A549 (cell line): ENCODE measurements around the gene NARS2. TPM values are rescaled to one million over a fixed set of nuclear protein-coding genes. Genes with fewer than 3 reads are reported as not detected.
"Not testable (repeated sequence)": the region's sequence is repeated elsewhere in the genome, so short reads cannot be mapped to it uniquely, and the experiment has no call there.

ENCODE experiments used
- ATAC-seq, 2 experiments: fragments of 200-7000 bp in 1 of 2; fragments of >200 bp in 1 of 2; cut with Nextera tagmentation in 1 of 2; cut with Tn5 transposase in 1 of 2; 3 replicates each; pipeline versions ENCODE4 v1.8.0 to v1.9.1; 2018 to 2020; ENCODE audit warnings: mild to moderate bottlenecking in 1 of 2, moderate library complexity in 1 of 2
- CTCF ChIA-PET: fragments of 300-600 bp; sonication (Branson Sonifier 250); formaldehyde crosslinking; extraction: SDS; loops from one replicate; lab custom pipeline; 2021; ENCODE audit warnings: antibody characterized with exemption, inconsistent platforms; lab: Yijun Ruan, JAX
- POLR2A ChIA-PET: fragments of 350-600 bp; formaldehyde crosslinking; extraction: SDS; loops from one replicate; lab custom pipeline; 2021; ENCODE audit warnings: antibody characterized with exemption, inconsistent platforms; lab: Yijun Ruan, JAX
- DNase-seq, 2 experiments: peaks; one replicate each; pipeline versions ENCODE4 v3.0.0 to v3.0.0-alpha.2; 2011 to 2016; ENCODE audit warnings: low read depth in 1 of 2, low spot score in 1 of 2
- FAIRE-seq: peaks from 2 replicates; lab custom pipeline; 2011; peaks lifted over from hg19 to GRCh38; lab: Jason Lieb, UNC
- H3K27ac ChIP-seq, 2 experiments: fragments of >200 bp; sonication (Bioruptor Twin); formaldehyde crosslinking; 3 replicates each; pipeline ENCODE4 v1.5.1; 2016 to 2017
- H3K4me1 ChIP-seq: fragments of >200 bp; sonication (Bioruptor Twin); formaldehyde crosslinking; 3 replicates; pipeline ENCODE4 v1.6.1; 2016
- H3K4me2 ChIP-seq: fragments of >200 bp; sonication (Bioruptor Twin); formaldehyde crosslinking; 3 replicates; pipeline ENCODE4 v1.6.1; 2016
- H3K4me3 ChIP-seq: fragments of >200 bp; sonication (Bioruptor Twin); formaldehyde crosslinking; 3 replicates; pipeline ENCODE4 v1.5.1; 2016
- H3K9me3 ChIP-seq: fragments of >200 bp; sonication (Bioruptor Twin); formaldehyde crosslinking; 3 replicates; pipeline ENCODE4 v1.6.1; 2016
- CHD4 ChIP-seq: fragments of 200-600 bp; sonication (generic); IDR thresholded peaks from 2 replicates; pipeline ENCODE4 v1.6.1; 2016; ENCODE audit warnings: antibody characterized with exemption, mild to moderate bottlenecking, borderline replicate concordance
- EHMT2 ChIP-seq: fragments of 200-600 bp; sonication (generic); IDR thresholded peaks from 2 replicates; pipeline ENCODE4 v1.6.1; 2016; ENCODE audit warnings: antibody characterized with exemption, low read depth, mild to moderate bottlenecking, moderate library complexity
- ESRRA ChIP-seq: fragments of 150-350 bp; IDR thresholded peaks from 2 replicates; pipeline ENCODE4 v1.6.1; 2014; ENCODE audit warnings: mild to moderate bottlenecking, low read length, borderline replicate concordance
- FOSB ChIP-seq: fragments of 250-450 bp; sonication (Bioruptor Pico); IDR thresholded peaks from 2 replicates; pipeline ENCODE4 v1.5.0; 2020; ENCODE audit warnings: mild to moderate bottlenecking, moderate library complexity
- FOSL2 ChIP-seq, 2 experiments: fragments of 450-650 bp in 1 of 2; fragments of >200 bp in 1 of 2; sonication (Bioruptor Twin) in 1 of 2; formaldehyde crosslinking; IDR thresholded peaks; 2 replicates each; pipeline versions ENCODE4 v1.5.0 to v1.6.1; 2016 to 2020; ENCODE audit warnings: mild to moderate bottlenecking in 1 of 2, moderate library complexity in 1 of 2
- FOXS1 ChIP-seq: fragments of 250-450 bp; sonication (Bioruptor Pico); IDR thresholded peaks from 2 replicates; pipeline ENCODE4 v1.5.0; 2020; ENCODE audit warnings: mild to moderate bottlenecking, moderate library complexity
- HDAC2 ChIP-seq: fragments of 200-600 bp; sonication (generic); IDR thresholded peaks from 2 replicates; pipeline ENCODE4 v1.6.1; 2016
- HOXB13 ChIP-seq: fragments of 250-450 bp; sonication (Bioruptor Pico); IDR thresholded peaks from 2 replicates; pipeline ENCODE4 v1.5.0; 2020; ENCODE audit warnings: low read depth, mild to moderate bottlenecking, moderate library complexity
- KDM5A ChIP-seq: fragments of 200-600 bp; sonication (generic); IDR thresholded peaks from 2 replicates; pipeline ENCODE4 v1.6.1; 2016; ENCODE audit warnings: antibody characterized with exemption, mild to moderate bottlenecking
- NFE2L2 ChIP-seq: fragments of 150-350 bp; conservative IDR thresholded peaks from 2 replicates; pipeline ENCODE4 v1.6.1; 2014; ENCODE audit warnings: low read length
- NPAS2 ChIP-seq: fragments of 250-450 bp; sonication (Bioruptor Pico); IDR thresholded peaks from 2 replicates; pipeline ENCODE4 v1.8.0; 2022; ENCODE audit warnings: mild to moderate bottlenecking, moderate library complexity, borderline replicate concordance
- NR3C1 ChIP-seq: fragments of >200 bp; sonication (Bioruptor Twin); formaldehyde crosslinking; IDR thresholded peaks from 3 replicates; pipeline ENCODE4 v1.6.1; 2017
- POLR2AphosphoS2 ChIP-seq: conservative IDR thresholded peaks from 2 replicates; pipeline ENCODE4 v1.6.1; 2012; ENCODE audit warnings: low read length, improper control_type of control experiment, inconsistent platforms
- RAD21 ChIP-seq, 2 experiments: fragments of >200 bp in 1 of 2; sonication (Bioruptor Twin) in 1 of 2; formaldehyde crosslinking in 1 of 2; IDR thresholded peaks in 1 of 2; conservative IDR thresholded peaks in 1 of 2; 2 replicates in 1 of 2; 3 replicates in 1 of 2; pipeline ENCODE4 v1.6.1; 2012 to 2018; ENCODE audit warnings: inconsistent platforms in 1 of 2
- RCOR1 ChIP-seq: fragments of 150-350 bp; IDR thresholded peaks from 2 replicates; pipeline ENCODE4 v1.6.1; 2014; ENCODE audit warnings: antibody characterized with exemption, low read length, low read depth
- RFX5 ChIP-seq: fragments of 450-650 bp; IDR thresholded peaks from 2 replicates; pipeline ENCODE4 v1.7.1; 2014; ENCODE audit warnings: antibody characterized with exemption, mild to moderate bottlenecking, moderate library complexity
- SMC3 ChIP-seq: fragments of >200 bp; sonication (Bioruptor Twin); formaldehyde crosslinking; IDR thresholded peaks from 3 replicates; pipeline ENCODE4 v1.6.1; 2018; ENCODE audit warnings: inconsistent platforms
- ZFP36 ChIP-seq: fragments of 450-650 bp; IDR thresholded peaks from 2 replicates; pipeline ENCODE4 v1.6.1; 2014; ENCODE audit warnings: borderline replicate concordance; ENCODE audit not compliant: partially characterized antibody
- WGBS: methylation state at CpG from one replicate; pipeline ENCODE4 v1.1.6; 2017; ENCODE audit errors: missing lambda C conversion rate; 5-methylcytosine and 5-hydroxymethylcytosine counted together
- polyA plus RNA-seq, 4 experiments: library from polyadenylated mRNA; depleted of rRNA in 3 of 4; stranded (reverse); fragments of >200 nt; fragmentation: RNase III in 1 of 4; extraction: RNeasy Plus Mini Kit Qiagen cat#74134 plus additional on column Dnase treatment in 1 of 4; gene quantifications; 2 replicates in 3 of 4; 3 replicates in 1 of 4; pipeline ENCODE4 v1.2.3, GENCODE V29; 2011 to 2017
- TF ChIP-seq, protein P1 (sequence below): fragments of >200 bp; sonication (Bioruptor Twin); formaldehyde crosslinking; IDR thresholded peaks from 3 replicates; pipeline ENCODE4 v1.5.1; 2016
- TF ChIP-seq, protein P2 (sequence below): IDR thresholded peaks from 2 replicates; pipeline ENCODE4 v1.6.1; 2012

The NARS2 gene
- polyA plus RNA-seq, 2 of the 4 experiments (the other 2 are of a cell fraction) = 29.7 to 57.7 TPM

DNA sequence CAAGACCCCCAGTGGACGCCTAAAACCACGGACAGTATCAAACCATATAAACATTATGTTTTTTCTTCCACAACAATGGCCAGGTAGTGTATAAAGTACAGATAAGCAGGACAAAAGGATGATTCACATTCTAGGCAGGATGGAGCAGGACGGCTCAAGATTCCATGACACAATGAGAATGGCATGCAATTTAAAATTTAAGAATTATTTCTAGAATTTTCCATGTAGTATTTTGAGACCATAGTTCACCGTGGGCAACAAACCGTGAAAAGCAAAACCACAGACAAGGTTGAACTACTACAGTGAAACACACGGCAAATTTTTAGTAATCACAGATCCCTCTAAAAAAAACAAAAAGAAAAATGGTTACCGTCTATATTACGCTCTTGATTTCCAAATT lies 7.5 kb downstream of the NARS2 start:
- WGBS = 58% methylated on average over 8 of the region's 8 CpGs
- Histone ChIP-seq H3K4me1 (peaks cover 17% of the 10 kb centered on the region), H3K9me3 (no peaks in the 10 kb centered on the region), H3K4me2 (no peak overlapping the region), H3K27ac (no peak overlapping the region), H3K4me3 (no peak overlapping the region)
- ChIA-PET CTCF (interaction anchor here (4.5 kb wide), 1 partner anchor 150 kb away, joined by 63 read pairs; the partner anchor contains the start of gene GAB2), POLR2A (interaction anchor here (0.9 kb wide), 1 partner anchor 8 kb away, joined by 3 read pairs; the partner anchor contains the start of gene NARS2)
- no peak for ATAC-seq
- no peak for FAIRE-seq
- no peak for TF ChIP-seq KDM5A
- no peak for TF ChIP-seq RAD21 (conservative IDR thresholded peaks at IDR 0.05 in 1 of 2, IDR thresholded peaks at IDR 0.05 in 1 of 2)
- TF ChIP-seq FOSL2 (IDR thresholded peaks at IDR 0.05) = no peak
- TF ChIP-seq FOSL2 (CRISPR knock-in tag; IDR thresholded peaks at IDR 0.05) = no peak
- no peak for TF ChIP-seq HDAC2
- TF ChIP-seq EHMT2 = no peak
- TF ChIP-seq RCOR1 = no peak
- no peak for TF ChIP-seq CHD4
- TF ChIP-seq, protein P1, sequence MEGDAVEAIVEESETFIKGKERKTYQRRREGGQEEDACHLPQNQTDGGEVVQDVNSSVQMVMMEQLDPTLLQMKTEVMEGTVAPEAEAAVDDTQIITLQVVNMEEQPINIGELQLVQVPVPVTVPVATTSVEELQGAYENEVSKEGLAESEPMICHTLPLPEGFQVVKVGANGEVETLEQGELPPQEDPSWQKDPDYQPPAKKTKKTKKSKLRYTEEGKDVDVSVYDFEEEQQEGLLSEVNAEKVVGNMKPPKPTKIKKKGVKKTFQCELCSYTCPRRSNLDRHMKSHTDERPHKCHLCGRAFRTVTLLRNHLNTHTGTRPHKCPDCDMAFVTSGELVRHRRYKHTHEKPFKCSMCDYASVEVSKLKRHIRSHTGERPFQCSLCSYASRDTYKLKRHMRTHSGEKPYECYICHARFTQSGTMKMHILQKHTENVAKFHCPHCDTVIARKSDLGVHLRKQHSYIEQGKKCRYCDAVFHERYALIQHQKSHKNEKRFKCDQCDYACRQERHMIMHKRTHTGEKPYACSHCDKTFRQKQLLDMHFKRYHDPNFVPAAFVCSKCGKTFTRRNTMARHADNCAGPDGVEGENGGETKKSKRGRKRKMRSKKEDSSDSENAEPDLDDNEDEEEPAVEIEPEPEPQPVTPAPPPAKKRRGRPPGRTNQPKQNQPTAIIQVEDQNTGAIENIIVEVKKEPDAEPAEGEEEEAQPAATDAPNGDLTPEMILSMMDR = no peak
- TF ChIP-seq NR3C1 = no peak
- TF ChIP-seq HOXB13 (CRISPR knock-in tag) = no peak
- TF ChIP-seq, protein P2, sequence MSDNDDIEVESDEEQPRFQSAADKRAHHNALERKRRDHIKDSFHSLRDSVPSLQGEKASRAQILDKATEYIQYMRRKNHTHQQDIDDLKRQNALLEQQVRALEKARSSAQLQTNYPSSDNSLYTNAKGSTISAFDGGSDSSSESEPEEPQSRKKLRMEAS = no peak
- no peak for TF ChIP-seq ESRRA
- TF ChIP-seq NFE2L2 = no peak
- TF ChIP-seq RFX5 = no peak
- TF ChIP-seq NPAS2 (CRISPR knock-in tag) = no peak
- TF ChIP-seq POLR2AphosphoS2 = no peak
- DNase-seq = no peak

DNA sequence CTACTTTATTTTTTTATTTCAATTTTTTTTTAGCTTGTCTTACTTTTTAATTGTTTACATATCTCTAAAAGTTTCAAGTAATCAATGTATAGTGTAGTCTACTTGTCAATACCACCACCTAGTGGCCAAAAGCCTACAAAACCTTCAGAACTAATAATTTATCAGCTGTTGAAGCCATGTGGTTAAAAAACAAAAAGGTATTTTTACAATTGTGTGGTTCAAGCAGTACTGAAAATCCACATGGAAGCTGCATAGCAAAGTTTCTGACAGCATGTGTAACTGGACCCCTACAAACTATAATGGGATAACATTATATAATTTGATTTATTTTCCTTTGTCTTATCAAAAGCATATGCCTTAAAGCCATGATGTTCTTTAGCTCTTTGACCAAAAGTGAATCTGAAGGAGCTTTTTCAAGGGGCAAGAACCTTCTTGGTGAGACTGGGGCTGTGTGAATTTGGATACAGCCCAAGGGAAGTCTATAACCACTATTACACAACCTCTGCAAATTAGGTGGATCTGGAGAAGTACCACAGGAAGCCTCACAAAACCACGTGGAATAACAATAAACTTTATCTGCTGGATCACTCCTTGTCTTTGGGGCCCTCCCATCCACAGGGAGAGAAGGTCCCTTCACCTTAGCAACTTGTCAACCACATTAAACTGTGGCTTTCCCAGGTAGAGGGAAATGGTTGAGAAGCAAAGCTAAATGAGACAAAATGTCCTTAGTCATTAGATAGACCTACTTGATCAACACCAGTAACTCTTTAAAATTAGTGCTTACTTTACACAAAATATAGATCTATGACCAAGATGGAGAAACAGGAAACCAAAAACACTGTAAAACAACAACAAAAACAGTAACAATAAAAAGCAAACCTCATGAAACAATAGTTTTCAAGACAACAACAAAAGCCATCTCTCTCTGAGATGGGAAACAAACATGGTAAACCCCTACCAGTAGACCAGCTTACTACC lies 9.9 kb downstream of the NARS2 start:
- Histone ChIP-seq H3K27ac (peak overlapping the region in 1 of 2 experiments; percentile 34; a peak in 1 of 6 replicates), H3K4me3 (no peak overlapping the region), H3K4me2 (no peak overlapping the region), H3K9me3 (no peaks in the 10 kb centered on the region), H3K4me1 (peaks cover 36% of the 10 kb centered on the region)
- TF ChIP-seq FOSB (CRISPR knock-in tag) (no peak), FOXS1 (no peak), ZFP36 (no peak), ESRRA (no peak), SMC3 (peak; percentile 52), RAD21 (conservative IDR thresholded peaks at IDR 0.05 in 1 of 2, IDR thresholded peaks at IDR 0.05 in 1 of 2) (peak; percentile 82 to 85)
- TF ChIP-seq, protein P1 = peak; percentile 90
- DNase-seq = peak; percentile 28 to 67
- ChIA-PET POLR2A (interaction anchor here (1.5 kb wide), 1 partner anchor 10 kb away, joined by 7 read pairs; the partner anchor contains the start of gene NARS2), CTCF (interaction anchor here (0.6 to 4.5 kb wide), 68 partner anchors 9 to 595 kb away, joined by 3 to 63 read pairs (median 4); partner anchors contain the start of genes GAB2, KCTD21, NARS2 and USP35)
- ATAC-seq = peak; percentile 59 to 76; a peak in 3 of 6 replicates
- WGBS = 76% methylated on average over 1 of the region's 1 CpG
- no peak for FAIRE-seq

DNA sequence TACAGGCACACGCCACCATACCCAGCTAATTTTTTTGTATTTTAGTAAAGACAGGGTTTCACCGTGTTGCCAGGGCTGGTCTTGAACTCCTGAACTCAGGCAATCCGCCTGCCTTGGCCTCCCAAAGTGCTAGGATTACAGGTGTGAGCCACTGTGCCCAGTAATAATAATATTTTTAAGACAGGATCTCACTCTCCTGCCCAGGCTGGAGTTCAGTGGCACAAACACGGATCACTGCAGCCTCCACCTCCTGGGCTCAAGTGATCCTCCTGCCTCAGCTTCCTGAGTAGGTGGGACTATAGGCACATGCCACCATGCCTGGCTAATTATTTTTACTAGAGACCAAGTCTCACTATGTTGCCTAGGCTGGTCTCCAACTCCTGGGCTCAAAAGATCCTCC lies 10.6 kb downstream of the NARS2 start:
- not testable (repeated sequence) for H3K4me2 ChIP-seq, H3K4me3 ChIP-seq, FAIRE-seq, DNase-seq, H3K9me3 ChIP-seq
- POLR2A ChIA-PET = interaction anchor here (1.5 kb wide), 1 partner anchor 11 kb away, joined by 7 read pairs; the partner anchor contains the start of gene NARS2
- peak in 1 of 2 experiments; percentile 35; a peak in 2 of 6 replicates for ATAC-seq
- CTCF ChIA-PET = interaction anchor here (0.6 to 4.5 kb wide), 56 partner anchors 10 to 594 kb away, joined by 3 to 63 read pairs (median 4); partner anchors contain the start of genes GAB2, KCTD21, NARS2 and USP35
- H3K27ac ChIP-seq = peak overlapping the region in 1 of 2 experiments; percentile 29; a peak in 2 of 6 replicates
- peaks cover 36% of the 10 kb centered on the region for H3K4me1 ChIP-seq
- 60% methylated on average over 4 of the region's 4 CpGs for whole genome bisulfite sequencing

DNA sequence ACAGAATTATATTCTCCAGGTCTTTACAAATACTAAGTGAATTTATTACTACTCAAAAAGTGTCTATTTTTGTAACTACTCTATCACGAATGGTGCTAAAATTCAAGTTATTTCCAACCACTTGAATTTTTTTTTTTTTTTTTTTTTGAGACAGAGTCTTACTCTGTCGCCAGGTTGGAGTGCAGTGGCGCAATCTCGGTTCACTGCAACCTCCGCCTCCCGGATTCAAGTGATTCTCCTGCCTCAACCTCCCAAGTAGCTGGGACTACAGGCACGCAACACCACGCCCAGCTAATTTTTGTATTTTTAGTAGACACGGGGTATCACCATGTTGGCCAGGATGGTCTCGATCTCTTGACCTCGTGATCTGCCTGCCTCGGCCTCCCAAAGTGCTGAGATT lies 11.6 kb downstream of the NARS2 start:
- H3K4me3 ChIP-seq, DNase-seq, ATAC-seq, FAIRE-seq, H3K9me3 ChIP-seq: not testable (repeated sequence)
- Histone ChIP-seq H3K4me2 (peak overlapping the region; percentile 60), H3K4me1 (peaks cover 36% of the 10 kb centered on the region), H3K27ac (peak overlapping the region in 1 of 2 experiments; percentile 27; a peak in 2 of 6 replicates)
- POLR2A ChIA-PET = interaction anchor here (0.7 kb wide), 1 partner anchor 148 kb away, joined by 5 read pairs; no protein-coding TSS in a partner anchor
- 90% methylated on average over 12 of the region's 12 CpGs for WGBS
- CTCF ChIA-PET = interaction anchor here (0.7 to 4.5 kb wide), 8 partner anchors 10 to 414 kb away, joined by 3 to 63 read pairs (median 13); partner anchors contain the start of gene GAB2
